DOHH2 (cell line): ENCODE results near the gene BCAR3.

Experiments used
- CTCF ChIP-seq: fragments of 200-600 bp; sonication (generic); IDR thresholded peaks from one replicate; pipeline ENCODE4 v1.5.1; 2014; ENCODE audit warnings: antibody characterized with exemption, mild to moderate bottlenecking, low read depth, low read length; ENCODE audit not compliant: poor library complexity, severe bottlenecking
- EZH2phosphoT487 ChIP-seq: fragments of 200-600 bp; sonication (generic); IDR thresholded peaks from 2 replicates; pipeline ENCODE4 v1.6.1; 2017; ENCODE audit warnings: borderline replicate concordance, mild to moderate bottlenecking, antibody characterized with exemption, low read length, moderate library complexity, mixed read lengths

GRCh38 chr1:93729502-93729901 lies 47.9 kb upstream of the BCAR3 start:
- no peak for TF ChIP-seq CTCF
- TF ChIP-seq EZH2phosphoT487: no peak
